SK-N-MC (cell line): ENCODE data around the gene RSPO1.
"Not testable (repeated sequence)": the region's sequence is repeated elsewhere in the genome, so short reads cannot be mapped to it uniquely, and the experiment has no call there.

Source experiments
- DNase-seq: peaks from one replicate; pipeline ENCODE4 v3.0.0-alpha.2; 2011; ENCODE audit warnings: low read depth, low spot score
- H3K27ac ChIP-seq: fragments of 200-600 bp; sonication (generic); 2 replicates; pipeline ENCODE4 v1.5.1; 2016; ENCODE audit warnings: mixed run types
- H3K36me3 ChIP-seq: fragments of 200-600 bp; sonication (generic); 2 replicates; pipeline ENCODE4 v1.6.1; 2017; ENCODE audit warnings: antibody characterized with exemption, low read length, mixed read lengths; ENCODE audit not compliant: insufficient read depth
- H3K4me3 ChIP-seq: fragments of 200-600 bp; sonication (generic); 2 replicates; pipeline ENCODE4 v1.5.1; 2016
- H3K9ac ChIP-seq: fragments of 200-600 bp; sonication (generic); 2 replicates; pipeline ENCODE4 v1.8.0; 2017; ENCODE audit warnings: mixed run types, mixed read lengths; ENCODE audit not compliant: insufficient read length
- H3K9me3 ChIP-seq: fragments of 200-600 bp; sonication (generic); 2 replicates; pipeline ENCODE4 v1.6.1; 2017; ENCODE audit warnings: low read depth, mild to moderate bottlenecking, antibody characterized with exemption, low read length, moderate library complexity, mixed read lengths
- EZH2 ChIP-seq: fragments of 200-600 bp; sonication (generic); IDR thresholded peaks from one replicate; pipeline ENCODE4 v1.6.1; 2017; ENCODE audit warnings: antibody characterized with exemption
- FOXP2 ChIP-seq: optimal IDR thresholded peaks from 2 replicates; pipeline ENCODE3; 2011; ENCODE audit warnings: mild to moderate bottlenecking, moderate library complexity; ENCODE audit not compliant: insufficient read depth; ENCODE audit errors: extremely low read length, control extremely low read depth
- POLR2AphosphoS5 ChIP-seq: IDR thresholded peaks from 2 replicates; pipeline ENCODE4 v1.6.1; 2012; ENCODE audit warnings: mild to moderate bottlenecking, low read depth, low read length, borderline replicate concordance

RSPO1 gene, protein sequence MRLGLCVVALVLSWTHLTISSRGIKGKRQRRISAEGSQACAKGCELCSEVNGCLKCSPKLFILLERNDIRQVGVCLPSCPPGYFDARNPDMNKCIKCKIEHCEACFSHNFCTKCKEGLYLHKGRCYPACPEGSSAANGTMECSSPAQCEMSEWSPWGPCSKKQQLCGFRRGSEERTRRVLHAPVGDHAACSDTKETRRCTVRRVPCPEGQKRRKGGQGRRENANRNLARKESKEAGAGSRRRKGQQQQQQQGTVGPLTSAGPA

DNA sequence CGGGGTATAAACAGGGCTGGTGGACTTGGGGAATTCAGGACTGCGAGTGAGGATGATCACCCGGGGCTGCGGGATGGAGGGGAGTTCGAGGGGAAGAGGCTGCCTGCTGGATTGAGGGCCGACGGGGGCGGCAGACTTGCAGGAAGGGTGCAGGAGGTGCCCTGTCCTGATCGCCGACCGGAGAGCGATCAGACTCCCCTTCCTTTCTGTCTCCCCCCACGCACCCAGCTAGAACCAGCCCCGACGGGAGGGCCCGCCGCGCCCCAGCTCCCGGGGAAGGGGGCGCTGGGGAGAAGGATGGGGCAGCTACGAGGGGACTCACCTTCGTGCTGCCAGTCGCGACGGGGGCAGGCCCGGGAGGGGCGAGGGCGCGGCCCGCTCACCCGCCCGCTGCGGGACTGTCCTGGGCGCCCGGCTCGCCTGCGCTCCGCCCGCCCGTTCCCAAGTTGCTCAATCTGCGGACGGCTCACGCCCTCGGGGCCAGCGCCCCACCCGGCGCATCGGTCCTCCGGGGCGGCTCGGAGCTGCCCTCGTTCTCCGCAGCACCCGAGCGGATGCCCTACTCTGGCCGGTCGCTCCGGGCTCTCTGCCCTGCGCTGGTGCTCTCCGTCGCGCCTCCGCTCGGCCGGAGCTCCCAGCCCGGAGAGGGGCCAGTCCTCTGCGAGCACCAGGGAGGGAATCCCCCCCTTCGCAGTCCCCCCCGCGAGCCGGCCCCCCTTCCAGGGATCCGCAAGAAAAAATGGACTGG lies at the start of gene RSPO1:
Gene RSPO1 (minus strand): TSS at position 649 of the 748 bp plus-strand sequence. CDS start 5,231 bp downstream, outside the sequence.
- H3K9ac ChIP-seq: no peak within 1 kb of the TSS
- H3K36me3 ChIP-seq: no peaks in the 10 kb centered on the region
- no peaks in the 10 kb centered on the region for H3K9me3 ChIP-seq
- DNase-seq: no peak
- H3K27ac ChIP-seq: no peak within 1 kb of the TSS
- no peak for TF ChIP-seq POLR2AphosphoS5
- no peak for TF ChIP-seq EZH2
- no peak for TF ChIP-seq FOXP2
- H3K4me3 ChIP-seq: no peak within 1 kb of the TSS

DNA sequence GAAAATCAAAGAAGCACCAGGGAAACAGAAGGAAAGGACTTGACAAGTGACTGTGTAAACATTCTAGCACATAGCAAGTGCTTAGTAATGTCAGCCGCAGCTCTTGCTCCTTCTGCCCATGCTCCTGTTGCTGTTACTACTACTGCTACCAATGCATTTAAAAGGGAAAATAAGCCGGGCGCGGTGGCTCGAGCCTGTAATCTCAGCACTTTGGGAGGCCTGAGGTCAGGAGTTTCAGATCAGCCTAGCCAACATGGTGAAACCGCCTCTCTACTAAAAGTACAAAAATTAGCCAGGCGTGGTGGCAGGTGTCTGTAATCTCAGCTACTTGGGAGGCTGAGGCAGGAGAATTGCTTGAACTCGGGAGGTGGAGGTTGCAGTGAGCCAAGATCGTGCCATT lies 49.5 kb upstream of the RSPO1 start:
- H3K27ac ChIP-seq, DNase-seq: not testable (repeated sequence)

DNA sequence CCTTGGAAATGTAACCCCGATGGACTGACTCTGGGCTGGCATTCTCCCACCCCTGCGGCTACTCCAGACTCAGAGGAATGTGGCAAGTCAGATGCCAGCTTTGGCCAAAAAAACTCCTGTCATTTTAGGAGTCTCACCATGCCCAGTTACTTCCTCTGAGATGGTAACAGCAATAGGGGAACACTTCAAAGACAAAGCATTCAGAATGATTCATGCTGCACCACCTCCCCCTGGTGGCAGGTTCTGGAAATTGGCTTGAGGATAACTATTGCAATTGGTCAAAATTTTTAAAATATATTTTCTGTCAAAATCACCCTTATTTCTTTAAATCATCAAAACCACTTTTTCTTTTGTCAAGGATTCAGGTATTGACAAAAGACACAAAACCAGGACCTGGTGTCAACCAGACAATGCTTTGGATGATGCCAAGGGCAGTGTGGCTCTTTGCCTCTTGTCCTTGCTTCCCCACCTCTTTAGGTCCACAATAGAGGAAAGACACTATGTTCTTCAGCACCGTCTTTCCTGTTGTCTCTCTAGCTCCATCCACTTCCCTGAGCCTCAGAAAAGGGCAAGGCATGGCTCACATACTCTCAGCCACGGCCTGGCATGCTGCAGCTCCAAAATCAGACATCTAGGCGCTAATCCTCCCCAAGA lies 47.8 kb upstream of the RSPO1 start:
- no peak overlapping the region for H3K9ac ChIP-seq
- peaks cover 44% of the 10 kb centered on the region for H3K36me3 ChIP-seq
- TF ChIP-seq FOXP2: no peak
- no peak for TF ChIP-seq EZH2
- TF ChIP-seq POLR2AphosphoS5: no peak
- no peak for DNase-seq
- H3K27ac ChIP-seq: no peak overlapping the region
- H3K4me3 ChIP-seq: no peak overlapping the region
- no peaks in the 10 kb centered on the region for H3K9me3 ChIP-seq

More for the DNA sequence above, 49.5 kb upstream of the RSPO1 start:
- H3K4me3 ChIP-seq, H3K9me3 ChIP-seq, H3K9ac ChIP-seq: not testable (repeated sequence)
- H3K36me3 ChIP-seq: peaks cover 55% of the 10 kb centered on the region

DNA sequence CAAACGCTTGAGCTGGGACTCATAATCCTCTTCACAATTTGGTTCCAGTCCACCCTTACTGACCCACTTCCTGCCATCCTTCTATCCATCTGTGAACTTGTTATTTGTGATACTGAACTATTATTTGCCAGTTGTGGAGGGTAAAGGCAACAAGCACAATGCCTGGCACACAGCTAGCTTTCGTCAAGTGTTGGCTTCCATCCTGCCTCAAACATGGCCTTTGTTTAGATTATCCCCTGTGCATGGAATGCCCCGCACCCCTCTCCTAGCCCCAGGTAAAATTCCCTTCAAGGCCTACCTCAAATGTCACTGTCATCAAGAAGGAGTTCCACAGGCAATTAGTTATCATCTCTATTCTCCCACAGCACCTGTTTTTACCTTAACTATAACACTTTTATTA lies 46.2 kb upstream of the RSPO1 start:
- DNase-seq: no peak
- Histone ChIP-seq H3K36me3 (peaks cover 34% of the 10 kb centered on the region), H3K9me3 (no peaks in the 10 kb centered on the region), H3K27ac (no peak overlapping the region), H3K4me3 (no peak overlapping the region), H3K9ac (no peak overlapping the region)
- TF ChIP-seq POLR2AphosphoS5: no peak
- TF ChIP-seq EZH2: no peak
- TF ChIP-seq FOXP2: no peak

DNA sequence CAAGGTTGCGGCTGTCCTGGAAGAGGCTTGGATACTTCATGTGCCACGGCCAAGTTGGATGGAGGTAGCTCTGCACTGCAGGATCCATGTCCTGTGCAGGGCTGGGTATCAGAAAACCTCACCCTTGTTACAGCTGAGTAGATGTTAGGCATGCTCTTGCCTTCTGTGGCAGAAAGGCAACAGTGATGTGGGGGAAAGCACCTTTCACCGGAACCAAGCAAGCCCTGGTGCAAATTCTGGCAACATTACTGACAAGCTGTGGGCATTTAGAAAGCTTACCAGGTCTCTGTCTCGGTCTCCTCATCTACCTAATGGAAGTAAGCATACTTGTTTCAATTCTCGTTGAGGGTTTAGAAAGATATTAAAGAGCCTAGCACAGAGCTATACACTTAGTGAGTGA lies 43.1 kb upstream of the RSPO1 start:
- peaks cover 14% of the 10 kb centered on the region for H3K36me3 ChIP-seq
- no peaks in the 10 kb centered on the region for H3K9me3 ChIP-seq
- H3K27ac ChIP-seq: no peak overlapping the region
- TF ChIP-seq EZH2 (no peak), FOXP2 (no peak), POLR2AphosphoS5 (no peak)
- H3K9ac ChIP-seq: no peak overlapping the region
- no peak for DNase-seq
- H3K4me3 ChIP-seq: no peak overlapping the region

DNA sequence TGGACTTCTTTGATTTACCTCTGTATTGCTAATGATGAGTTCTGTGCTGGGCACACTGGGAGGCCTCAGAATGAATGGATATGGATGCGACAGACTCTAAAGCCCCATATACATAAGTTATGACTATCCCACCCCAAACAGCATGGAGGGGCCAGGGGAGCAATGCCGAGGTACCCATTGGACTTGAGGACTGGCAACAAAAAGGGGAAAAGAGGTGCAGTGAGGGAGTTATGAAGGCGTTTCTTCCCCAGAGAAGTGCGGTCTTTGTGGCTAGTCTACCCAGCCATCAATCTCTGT lies 42.4 kb upstream of the RSPO1 start:
- peaks cover 7% of the 10 kb centered on the region for H3K36me3 ChIP-seq
- no peak overlapping the region for H3K9ac ChIP-seq
- H3K27ac ChIP-seq: no peak overlapping the region
- H3K4me3 ChIP-seq: no peak overlapping the region
- TF ChIP-seq EZH2 (no peak), FOXP2 (no peak), POLR2AphosphoS5 (no peak)
- no peak for DNase-seq
- H3K9me3 ChIP-seq: no peaks in the 10 kb centered on the region

DNA sequence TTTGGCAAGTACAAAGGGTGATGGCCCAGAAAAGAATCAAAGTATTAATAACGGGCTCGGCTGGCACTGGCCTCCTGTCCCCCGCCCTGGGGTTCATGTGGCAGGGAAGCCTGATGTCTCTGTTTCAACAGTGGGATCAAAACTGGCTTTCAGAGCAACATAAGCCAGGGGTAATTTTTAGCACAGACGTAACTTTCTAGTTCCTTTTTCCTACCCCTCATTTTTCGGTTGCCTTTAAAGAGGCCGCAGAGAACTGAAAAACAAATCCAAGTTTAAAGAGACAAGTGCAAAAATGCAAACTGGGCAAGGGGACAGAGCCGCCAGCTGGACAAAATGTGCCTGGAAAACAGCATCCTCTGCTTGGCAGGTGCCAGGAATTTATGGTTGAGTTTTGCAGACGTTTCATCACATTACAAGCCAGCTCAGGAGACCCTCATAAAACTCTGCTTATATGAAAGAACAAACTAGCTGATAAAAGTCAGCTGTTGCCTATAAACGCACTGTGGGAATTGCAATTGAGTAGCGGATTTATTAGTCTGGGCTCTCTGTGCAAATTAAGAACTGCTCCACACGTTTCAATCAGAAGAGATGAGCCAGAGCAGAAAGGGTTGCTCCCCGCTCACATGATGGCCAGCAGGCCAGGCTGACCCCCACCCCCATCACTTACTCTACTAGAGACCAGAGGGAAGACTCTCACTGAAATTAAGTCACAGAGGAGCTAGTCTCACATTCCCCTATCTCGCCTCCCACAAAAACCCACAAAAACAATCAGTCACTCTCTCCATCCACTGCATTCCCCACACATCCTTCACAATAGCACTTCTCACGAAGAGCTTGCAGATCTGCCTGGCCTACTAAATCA lies 41.8 kb upstream of the RSPO1 start:
- H3K36me3 ChIP-seq: peaks cover 6% of the 10 kb centered on the region; the same call in 1 of the 2 replicates
- DNase-seq: no peak
- no peaks in the 10 kb centered on the region for H3K9me3 ChIP-seq
- no peak overlapping the region for H3K4me3 ChIP-seq
- H3K27ac ChIP-seq: no peak overlapping the region
- no peak for TF ChIP-seq EZH2
- TF ChIP-seq POLR2AphosphoS5: no peak
- TF ChIP-seq FOXP2: no peak
- no peak overlapping the region for H3K9ac ChIP-seq

DNA sequence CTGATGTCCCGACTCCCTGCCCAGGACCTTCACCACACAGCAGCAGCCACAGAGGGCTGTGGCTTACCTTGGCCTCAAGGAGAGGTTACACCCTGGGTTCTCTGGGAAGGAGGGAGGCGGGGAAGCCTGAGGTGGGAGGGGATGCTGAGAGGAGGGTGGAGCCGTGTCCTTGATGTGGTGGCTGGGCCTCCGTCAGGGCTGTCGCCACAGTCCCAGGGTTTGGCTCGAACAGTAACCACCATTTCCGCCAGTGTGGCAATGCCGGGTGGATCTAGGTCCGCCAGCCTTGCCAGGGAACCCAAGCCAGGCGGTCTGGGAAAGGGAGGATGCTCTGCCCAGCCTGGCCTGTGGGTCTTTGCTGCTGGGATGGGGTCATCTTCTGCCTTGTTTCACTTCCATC lies 39.2 kb upstream of the RSPO1 start:
- Histone ChIP-seq H3K9ac (no peak overlapping the region), H3K27ac (no peak overlapping the region), H3K36me3 (no peaks in the 10 kb centered on the region), H3K9me3 (no peaks in the 10 kb centered on the region), H3K4me3 (no peak overlapping the region)
- TF ChIP-seq FOXP2: no peak
- TF ChIP-seq POLR2AphosphoS5: no peak
- TF ChIP-seq EZH2: no peak
- DNase-seq: no peak
